ENCODE data around the gene APOL2.
"Not testable (repeated sequence)": the region's sequence is repeated elsewhere in the genome, so short reads cannot be mapped to it uniquely, and the experiment has no call there.

APOL2 gene

GRCh38 chr22:36220451-36220921 lies 18.8 kb downstream of the APOL2 start:
- DNase-seq = peak; percentile 33

- no peak for DNase-seq
Observed at GRCh38 chr22:36218648-36219193, 20.6 kb downstream of the APOL2 start.

- DNase-seq = no peak
Observed at GRCh38 chr22:36215981-36216380, 23.3 kb downstream of the APOL2 start.

GRCh38 chr22:36213586-36213985 lies 25.7 kb downstream of the APOL2 start:
- no peak for DNase-seq

GRCh38 chr22:36212901-36213300 lies 26.4 kb downstream of the APOL2 start:
- DNase-seq = no peak

GRCh38 chr22:36211237-36211861 lies 28.0 kb downstream of the APOL2 start:
- DNase-seq = peak; percentile 59

GRCh38 chr22:36210224-36210623 lies 29.1 kb downstream of the APOL2 start:
- no peak for DNase-seq

GRCh38 chr22:36209488-36209908 lies 29.8 kb downstream of the APOL2 start:
- DNase-seq = not testable (repeated sequence)

- no peak for DNase-seq
Observed at GRCh38 chr22:36208914-36209313, 30.4 kb downstream of the APOL2 start.

GRCh38 chr22:36208162-36208765 lies 31.1 kb downstream of the APOL2 start:
- no peak for DNase-seq

GRCh38 chr22:36206255-36206654 lies 33.1 kb downstream of the APOL2 start:
- no peak for DNase-seq

- DNase-seq = not testable (repeated sequence)
Observed at GRCh38 chr22:36205573-36205972, 33.8 kb downstream of the APOL2 start.

- DNase-seq = no peak
Observed at GRCh38 chr22:36204632-36205015, 34.7 kb downstream of the APOL2 start.

GRCh38 chr22:36204001-36204631 lies 35.2 kb downstream of the APOL2 start:
- no peak for DNase-seq

GRCh38 chr22:36203441-36203840 lies 35.9 kb downstream of the APOL2 start:
- DNase-seq = not testable (repeated sequence)

GRCh38 chr22:36202906-36203305 lies 36.4 kb downstream of the APOL2 start:
- DNase-seq = not testable (repeated sequence)

- peak; percentile 29 for DNase-seq
Observed at GRCh38 chr22:36201630-36202319, 37.6 kb downstream of the APOL2 start, which contains the start of gene APOL4. Gene APOL4 (minus strand): TSS chr22:36201809. CDS start chr22:36201734, 75 bp downstream.

- DNase-seq = not testable (repeated sequence)
Observed at GRCh38 chr22:36201025-36201424, 38.3 kb downstream of the APOL2 start.

- DNase-seq = no peak
Observed at GRCh38 chr22:36199001-36199551, 40.3 kb downstream of the APOL2 start.

GRCh38 chr22:36198536-36198935 lies 40.8 kb downstream of the APOL2 start:
- DNase-seq = no peak

GRCh38 chr22:36197514-36198146 lies 41.7 kb downstream of the APOL2 start:
- DNase-seq = no peak

GRCh38 chr22:36197065-36197440 lies 42.3 kb downstream of the APOL2 start:
- DNase-seq = peak; percentile 87
